Calu3 (cell line): ENCODE results near the gene PIP4K2C. TPM values are rescaled to one million over a fixed set of nuclear protein-coding genes. Genes with fewer than 3 reads are reported as not detected.
A peak's percentile ranks its signal among the peaks of the same experiment; 100 is the strongest.

ENCODE experiments used
- Bru-seq: library from RNA; stranded (reverse); fragments of 400-500 nt; gene quantifications from one replicate; lab custom pipeline; 2021; lab: Mats Ljungman, UMichigan
- BruChase-seq, 2 experiments: library from RNA; stranded (reverse); fragments of 400-500 nt; gene quantifications; one replicate each; lab custom pipeline; 2021; lab: Mats Ljungman, UMichigan
- BruUV-seq: library from RNA; stranded (reverse); fragments of 400-500 nt; replicated peaks from 2 replicates; lab custom pipeline; 2021; lab: Mats Ljungman, UMichigan
- CTCF ChIA-PET: fragments of 300-600 bp; sonication (Branson Sonifier 250); formaldehyde crosslinking; loops from one replicate; lab custom pipeline; 2022; ENCODE audit warnings: antibody characterized with exemption; lab: Charles Lee
- DNase-seq: peaks from one replicate; pipeline ENCODE4 v3.0.0; 2022
- H3K27ac Mint-ChIP-seq: one replicate; pipeline ENCODE4 v1.8.0; 2022; ENCODE audit warnings: mixed read lengths; ENCODE audit not compliant: unreplicated experiment
- H3K27me3 Mint-ChIP-seq: one replicate; pipeline ENCODE4 v1.8.0; 2022; ENCODE audit warnings: mixed read lengths; ENCODE audit not compliant: unreplicated experiment
- H3K36me3 Mint-ChIP-seq: one replicate; pipeline ENCODE4 v1.8.0; 2022; ENCODE audit warnings: mild to moderate bottlenecking, moderate library complexity, mixed read lengths; ENCODE audit not compliant: insufficient read depth, unreplicated experiment
- H3K4me1 Mint-ChIP-seq: one replicate; pipeline ENCODE4 v1.8.0; 2022; ENCODE audit warnings: mild to moderate bottlenecking, low read depth, mixed read lengths; ENCODE audit not compliant: unreplicated experiment
- H3K4me3 Mint-ChIP-seq: one replicate; pipeline ENCODE4 v1.8.0; 2022; ENCODE audit warnings: mild to moderate bottlenecking, low read depth, moderate library complexity, mixed read lengths; ENCODE audit not compliant: unreplicated experiment
- H3K9me3 Mint-ChIP-seq: one replicate; pipeline ENCODE4 v1.8.0; 2022; ENCODE audit warnings: low read depth, mixed read lengths; ENCODE audit not compliant: unreplicated experiment
- CTCF ChIP-seq: fragments of 200-600 bp; IDR thresholded peaks from one replicate; pipeline ENCODE4 v1.8.0; 2022; ENCODE audit warnings: antibody characterized with exemption; ENCODE audit not compliant: unreplicated experiment
- intact Hi-C: fragments of 100-400 bp; cut with micrococcal nuclease; formaldehyde crosslinking; loops from one replicate; pipeline ENCODE4 v1.10.0; 2022; ENCODE audit not compliant: unreplicated experiment
- long read RNA-seq: library from polyadenylated mRNA; stranded (forward); transcript quantifications from one replicate; pipeline ENCODE4 v2.0.0, GENCODE V29; 2022
- total RNA-seq: library from RNA; stranded (reverse); gene quantifications from 2 replicates; pipeline ENCODE4 v1.2.3, GENCODE V29; 2022

Gene PIP4K2C
- total RNA-seq (66.3 and 80.3 TPM in 2 replicates), Bru-seq, nascent RNA (percentile 80 among the genes with signal in this experiment), BruChase-seq, experiment 1, labeled RNA remaining after a 6-hour chase (percentile 96 among the genes with signal in this experiment), BruChase-seq, experiment 2, labeled RNA remaining after a 2-hour chase (percentile 91 among the genes with signal in this experiment)
- long read RNA-seq, transcript PIP4K2C-201 (10 exons, 2,924 nt): major isoform, 55 of 79 reads
- long read RNA-seq, partial matches to known transcripts: 18 of 79 reads
- long read RNA-seq, other reads (novel, unspliced or antisense): 5 of 79 reads

DNA sequence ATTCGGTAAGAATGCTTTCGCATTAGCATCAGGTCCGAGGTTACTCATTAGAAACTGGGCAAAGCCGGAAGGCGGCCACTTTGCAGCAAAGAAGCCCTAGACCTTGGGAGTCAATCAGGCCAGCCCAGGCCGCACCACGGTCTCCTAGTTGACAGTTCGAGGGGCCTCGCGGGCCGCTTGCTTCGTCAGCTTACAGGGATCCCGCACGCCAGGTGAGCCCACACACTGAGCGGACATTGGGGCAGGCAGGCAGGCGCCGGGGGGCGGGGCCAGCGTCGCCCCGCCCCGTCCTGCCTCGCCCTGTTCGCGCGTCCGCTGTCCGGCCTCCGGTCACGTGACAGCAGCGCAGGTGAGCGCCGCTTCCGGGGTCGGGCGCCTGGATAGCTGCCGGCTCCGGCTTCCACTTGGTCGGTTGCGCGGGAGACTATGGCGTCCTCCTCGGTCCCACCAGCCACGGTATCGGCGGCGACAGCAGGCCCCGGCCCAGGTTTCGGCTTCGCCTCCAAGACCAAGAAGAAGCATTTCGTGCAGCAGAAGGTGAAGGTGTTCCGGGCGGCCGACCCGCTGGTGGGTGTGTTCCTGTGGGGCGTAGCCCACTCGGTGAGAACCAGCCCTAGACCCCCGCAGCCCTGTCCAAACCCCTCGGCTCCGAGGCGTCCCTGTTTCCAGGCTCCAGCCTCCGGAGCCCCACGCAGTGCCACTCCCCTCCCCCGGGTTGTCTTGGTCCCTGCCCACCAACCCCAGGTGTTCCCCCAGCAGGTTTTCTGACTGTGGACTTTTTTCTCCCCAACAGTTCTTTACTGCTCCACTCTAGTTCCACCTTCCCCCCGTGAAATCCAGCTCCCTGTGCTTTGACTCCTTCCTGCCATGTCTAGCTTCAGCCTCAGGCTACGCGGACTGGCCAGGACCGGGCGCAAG, at the start of gene PIP4K2C:
PIP4K2C (plus strand) TSS at position 329 of the 918 bp plus-strand sequence; CDS start at position 427, 98 bp downstream.
- CTCF ChIA-PET: interaction anchor here (0.6 to 1.0 kb wide), 4 partner anchors 8 to 103 kb away, joined by 3 to 7 read pairs (median 4); partner anchors contain the start of gene OS9
- TSS peak; percentile 50 for BruUV-seq
- peaks cover 22% of the 10 kb centered on the region for H3K4me1 Mint-ChIP-seq
- peak within 1 kb of the TSS; percentile 93 for H3K4me3 Mint-ChIP-seq
- H3K27ac Mint-ChIP-seq: peak within 1 kb of the TSS; percentile 94
- peaks cover 27% of the 10 kb centered on the region for H3K36me3 Mint-ChIP-seq
- intact Hi-C loops: no loop called here
- peaks cover 12% of the 10 kb centered on the region for H3K27me3 Mint-ChIP-seq
- peaks cover 3% of the 10 kb centered on the region for H3K9me3 Mint-ChIP-seq
- DNase-seq: peak; percentile 92
- TF ChIP-seq CTCF: no peak

GRCh38 chr12:57541717-57542116, 49.3 kb upstream of the PIP4K2C start:
- H3K27me3 Mint-ChIP-seq: no peaks in the 10 kb centered on the region
- no peak for DNase-seq
- no peak overlapping the region for H3K4me3 Mint-ChIP-seq
- TF ChIP-seq CTCF: no peak
- CTCF ChIA-PET: no interaction called here
- intact Hi-C loops: no loop called here
- no TSS peak for BruUV-seq
- peaks cover 17% of the 10 kb centered on the region for H3K4me1 Mint-ChIP-seq
- H3K9me3 Mint-ChIP-seq: no peaks in the 10 kb centered on the region
- H3K36me3 Mint-ChIP-seq: peaks cover 37% of the 10 kb centered on the region
- no peak overlapping the region for H3K27ac Mint-ChIP-seq

- H3K36me3 Mint-ChIP-seq: peaks cover 35% of the 10 kb centered on the region
- no peak overlapping the region for H3K4me3 Mint-ChIP-seq
- H3K27ac Mint-ChIP-seq: no peak overlapping the region
- peaks cover 29% of the 10 kb centered on the region for H3K4me1 Mint-ChIP-seq
- no TSS peak for BruUV-seq
- H3K27me3 Mint-ChIP-seq: peaks cover 11% of the 10 kb centered on the region
- CTCF ChIA-PET: interaction anchor here (0.8 kb wide), 1 partner anchor 188 kb away, joined by 3 read pairs; no protein-coding TSS in a partner anchor
- no peaks in the 10 kb centered on the region for H3K9me3 Mint-ChIP-seq
- no peak for DNase-seq
- intact Hi-C loops: no loop called here
- TF ChIP-seq CTCF: no peak
Observed at GRCh38 chr12:57543581-57543980, 47.4 kb upstream of the PIP4K2C start.

GRCh38 chr12:57545809-57546437, 45.1 kb upstream of the PIP4K2C start:
- CTCF ChIA-PET: interaction anchor here (0.7 to 1.8 kb wide), 5 partner anchors 25 to 87 kb away, joined by 3 to 10 read pairs (median 4); partner anchors contain the start of genes B4GALNT1 and DDIT3
- Mint-ChIP-seq H3K4me1 (peaks cover 33% of the 10 kb centered on the region), H3K9me3 (no peaks in the 10 kb centered on the region), H3K27me3 (peaks cover 35% of the 10 kb centered on the region), H3K36me3 (peaks cover 30% of the 10 kb centered on the region), H3K27ac (peak overlapping the region; percentile 93), H3K4me3 (peak overlapping the region; percentile 98)
- DNase-seq: no peak
- no TSS peak for BruUV-seq
- intact Hi-C loops: no loop called here
- TF ChIP-seq CTCF: no peak
